Stimulated activated CD8-positive, alpha-beta memory T cell treated with anti-CD3 and anti-CD28 coated beads, Interleukin-7, amount 100 ng/mL, for 1 hour (primary cell): ENCODE measurements around the gene RMC1.
"Not testable (repeated sequence)": the region's sequence is repeated elsewhere in the genome, so short reads cannot be mapped to it uniquely, and the experiment has no call there.

Experiments
- DNase-seq, 2 donors: peaks; one replicate each; pipeline ENCODE4 v3.0.0-alpha.2; 2020; ENCODE audit warnings: low read depth in 2 of 2

Gene RMC1

GRCh38 chr18:23532848-23533247 lies 29.5 kb downstream of the RMC1 start:
- DNase-seq, result no peak

- DNase-seq, result no peak
These were observed 31.0 kb downstream of the RMC1 start for GRCh38 chr18:23534276-23534675.

GRCh38 chr18:23536204-23536603 lies 32.9 kb downstream of the RMC1 start:
- DNase-seq, result no peak

GRCh38 chr18:23537274-23537673 lies 34.0 kb downstream of the RMC1 start:
- no peak for DNase-seq

GRCh38 chr18:23538001-23538400 lies 34.7 kb downstream of the RMC1 start:
- no peak for DNase-seq

GRCh38 chr18:23538870-23539269 lies 35.6 kb downstream of the RMC1 start:
- no peak for DNase-seq

- DNase-seq, result no peak
These were observed 36.0 kb downstream of the RMC1 start for GRCh38 chr18:23539296-23539695.

GRCh38 chr18:23539911-23540525 lies 36.7 kb downstream of the RMC1 start:
- no peak for DNase-seq

- no peak for DNase-seq
These were observed 37.6 kb downstream of the RMC1 start for GRCh38 chr18:23540867-23541266.

GRCh38 chr18:23541349-23542093 lies 38.2 kb downstream of the RMC1 start:
- DNase-seq, result no peak

GRCh38 chr18:23542461-23542860 lies 39.1 kb downstream of the RMC1 start:
- no peak for DNase-seq

- no peak for DNase-seq
These were observed 42.0 kb downstream of the RMC1 start for GRCh38 chr18:23545247-23545789.

- DNase-seq, result no peak
These were observed 44.0 kb downstream of the RMC1 start for GRCh38 chr18:23547306-23547705.

- DNase-seq, result no peak
These were observed 44.5 kb downstream of the RMC1 start for GRCh38 chr18:23547846-23548245.

- no peak for DNase-seq
These were observed 45.0 kb downstream of the RMC1 start for GRCh38 chr18:23548275-23548674.

GRCh38 chr18:23548719-23549118 lies 45.4 kb downstream of the RMC1 start:
- DNase-seq, result no peak

- no peak for DNase-seq
These were observed 47.6 kb downstream of the RMC1 start for GRCh38 chr18:23550898-23551297.

GRCh38 chr18:23551978-23552377 lies 48.7 kb downstream of the RMC1 start:
- no peak for DNase-seq

GRCh38 chr18:23552505-23552904 lies 49.2 kb downstream of the RMC1 start:
- DNase-seq, result no peak

GRCh38 chr18:23553887-23554286 lies 50.6 kb downstream of the RMC1 start:
- DNase-seq, result no peak

- DNase-seq, result no peak
These were observed 53.0 kb downstream of the RMC1 start for GRCh38 chr18:23556145-23556780.

- DNase-seq, result not testable (repeated sequence)
These were observed 54.2 kb downstream of the RMC1 start for GRCh38 chr18:23557511-23557910.

- no peak for DNase-seq
These were observed 56.9 kb downstream of the RMC1 start for GRCh38 chr18:23560186-23560585.
